Thyroid gland (tissue), 4 donors: ENCODE data around the gene KNCN. TPM values are rescaled to one million over a fixed set of nuclear protein-coding genes. Genes with fewer than 3 reads are reported as not detected.
A peak's percentile ranks its signal among the peaks of the same experiment; 100 is the strongest.

ENCODE experiments used
- DNase-seq, 2 donors: peaks; one replicate each; pipeline ENCODE4 v3.0.0-alpha.2; 2019
- H3K27ac ChIP-seq, 3 donors: fragments of 200-600 bp; sonication (generic); 1 replicate in 2 of 3; 2 replicates in 1 of 3; pipeline ENCODE4 v1.5.1; 2016 to 2019; ENCODE audit warnings: mild to moderate bottlenecking in 1 of 3, moderate library complexity in 1 of 3
- H3K27me3 ChIP-seq: fragments of 200-600 bp; sonication (generic); one replicate; pipeline ENCODE4 v1.5.1; 2019
- H3K36me3 ChIP-seq, 2 donors: fragments of 200-600 bp; sonication (generic); one replicate each; pipeline ENCODE4 v1.5.1; 2016 to 2019
- H3K4me1 ChIP-seq, 2 donors: fragments of 200-600 bp; sonication (generic); one replicate each; pipeline ENCODE4 v1.5.1; 2017 to 2019
- H3K4me3 ChIP-seq, 3 donors: fragments of 200-600 bp; sonication (generic); replicated peaks in 1 of 3; 1 replicate in 2 of 3; 2 replicates in 1 of 3; pipeline ENCODE4 v1.5.1; 2016; ENCODE audit warnings: mild to moderate bottlenecking in 1 of 3
- H3K9me3 ChIP-seq: fragments of 200-600 bp; sonication (generic); one replicate; pipeline ENCODE4 v1.5.1; 2017
- CTCF ChIP-seq, 6 experiments: fragments of 200-600 bp in 3 of 6; fragments of 450-650 bp in 3 of 6; sonication (generic) in 3 of 6; IDR thresholded peaks; one replicate each; pipeline ENCODE4 v1.5.1; 2016 to 2019; ENCODE audit warnings: antibody characterized with exemption in 6 of 6, mild to moderate bottlenecking in 2 of 6, inconsistent platforms in 1 of 6, moderate library complexity in 1 of 6
- POLR2A ChIP-seq, 2 donors: fragments of 450-650 bp; IDR thresholded peaks; one replicate each; pipeline ENCODE4 v1.6.1; 2017; ENCODE audit warnings: antibody characterized with exemption in 2 of 2, mild to moderate bottlenecking in 2 of 2, moderate library complexity in 1 of 2
- WGBS, 2 donors: methylation state at CpG; one replicate each; pipeline ENCODE4 v1.1.5; 2017; 5-methylcytosine and 5-hydroxymethylcytosine counted together
- intact Hi-C: fragments of 100-400 bp; cut with DNase I; formaldehyde crosslinking; loops from one replicate; pipeline ENCODE4 v1.15.1; 2023
- total RNA-seq, 4 donors: library from RNA; depleted of rRNA; stranded (reverse); fragments of >200 nt; gene quantifications; one replicate each; pipeline ENCODE4 v1.2.3, GENCODE V29; 2016

Gene KNCN
- total RNA-seq, 4 donors from 2014 or later = not detected

- Histone ChIP-seq H3K9me3 (no peaks in the 10 kb centered on the region), H3K36me3 (no peaks in the 10 kb centered on the region), H3K4me3 (no peak overlapping the region), H3K4me1 (peaks cover 0 to 3% of the 10 kb centered on the region in 2 donors), H3K27me3 (no peaks in the 10 kb centered on the region), H3K27ac (no peak overlapping the region)
- intact Hi-C loops = loop anchor here (2.0 kb wide), 1 partner anchor 50 kb away; no protein-coding TSS in a partner anchor
- 43 to 50% methylated on average over 11 of the region's 11 CpGs for WGBS, 2 donors
- no peak for DNase-seq
- TF ChIP-seq CTCF (IDR thresholded peaks at IDR 0.05) = no peak
- no peak for TF ChIP-seq POLR2A (IDR thresholded peaks at IDR 0.05)
Measured at GRCh38 chr1:46528297-46528955, 23.0 kb downstream of the KNCN start.

GRCh38 chr1:46527474-46528296 is 23.8 kb downstream of the KNCN start:
- peak; percentile 86 to 87 for DNase-seq
- no peaks in the 10 kb centered on the region for H3K36me3 ChIP-seq
- H3K27me3 ChIP-seq = no peaks in the 10 kb centered on the region
- intact Hi-C loops = loop anchor here (2.0 kb wide), 1 partner anchor 49 kb away; no protein-coding TSS in a partner anchor
- H3K27ac ChIP-seq = no peak overlapping the region
- WGBS, 2 donors = 26 to 33% methylated on average over 3 of the region's 3 CpGs
- no peak overlapping the region for H3K4me3 ChIP-seq
- H3K4me1 ChIP-seq = peaks cover 4 to 8% of the 10 kb centered on the region in 2 donors
- TF ChIP-seq POLR2A (IDR thresholded peaks at IDR 0.05) (no peak), CTCF (IDR thresholded peaks at IDR 0.05) (peak; percentile 67 to 98 (median 94))
- no peaks in the 10 kb centered on the region for H3K9me3 ChIP-seq

- 52 to 65% methylated on average over 4 to 13 of the region's 14 CpGs for WGBS, 2 donors
- no peaks in the 10 kb centered on the region for H3K27me3 ChIP-seq
- intact Hi-C loops = no loop called here
Measured at GRCh38 chr1:46526691-46527291, 24.7 kb downstream of the KNCN start.

GRCh38 chr1:46526013-46526690 is 25.3 kb downstream of the KNCN start:
- 69 to 71% methylated on average over 17 of the region's 17 CpGs for WGBS, 2 donors
- intact Hi-C loops = no loop called here
- no peaks in the 10 kb centered on the region for H3K27me3 ChIP-seq

More at GRCh38 chr1:46526691-46527291, 24.7 kb downstream of the KNCN start:
- no peak overlapping the region for H3K27ac ChIP-seq
- no peaks in the 10 kb centered on the region for H3K36me3 ChIP-seq
- TF ChIP-seq POLR2A (IDR thresholded peaks at IDR 0.05) (no peak), CTCF (IDR thresholded peaks at IDR 0.05) (no peak)
- H3K4me1 ChIP-seq = peaks cover 12 to 17% of the 10 kb centered on the region in 2 donors
- H3K9me3 ChIP-seq = no peaks in the 10 kb centered on the region
- DNase-seq = no peak
- H3K4me3 ChIP-seq = no peak overlapping the region

More at GRCh38 chr1:46526013-46526690, 25.3 kb downstream of the KNCN start:
- H3K4me3 ChIP-seq = no peak overlapping the region
- no peaks in the 10 kb centered on the region for H3K36me3 ChIP-seq
- TF ChIP-seq CTCF (IDR thresholded peaks at IDR 0.05) = no peak
- no peak for TF ChIP-seq POLR2A (IDR thresholded peaks at IDR 0.05)
- no peaks in the 10 kb centered on the region for H3K9me3 ChIP-seq
- H3K27ac ChIP-seq = no peak overlapping the region
- H3K4me1 ChIP-seq = peaks cover 18 to 24% of the 10 kb centered on the region in 2 donors
- no peak for DNase-seq
